Stomach (tissue), 9 donors: Measurements from ENCODE around the gene ITGA3. TPM values are rescaled to one million over a fixed set of nuclear protein-coding genes. Genes with fewer than 3 reads are reported as not detected.

ENCODE experiments used
- DNase-seq, 2 donors: peaks; one replicate each; pipeline versions ENCODE4 v3.0.0 to v3.0.0-alpha.2; 2013 to 2019
- H3K27ac ChIP-seq, 5 donors: fragments of 200-600 bp in 4 of 5; sonication (generic) in 4 of 5; one replicate each; pipeline ENCODE4 v1.5.1; 2013 to 2019; ENCODE audit warnings: mild to moderate bottlenecking in 1 of 5, moderate library complexity in 1 of 5
- H3K27me3 ChIP-seq, 3 donors: fragments of 200-600 bp; sonication (generic); one replicate each; pipeline ENCODE4 v1.5.1; 2017 to 2019; ENCODE audit warnings: mixed run types in 1 of 3
- H3K36me3 ChIP-seq, 4 donors: fragments of 200-600 bp; sonication (generic); 1 replicate in 3 of 4; 2 replicates in 1 of 4; pipeline ENCODE4 v1.5.1; 2016 to 2019
- H3K4me1 ChIP-seq, 4 donors: fragments of 200-600 bp; sonication (generic); one replicate each; pipeline ENCODE4 v1.5.1; 2016 to 2019
- H3K4me3 ChIP-seq, 4 donors: fragments of 200-600 bp; sonication (generic) in 3 of 4; one replicate each; pipeline ENCODE4 v1.5.1; 2016 to 2019; ENCODE audit warnings: mild to moderate bottlenecking in 1 of 4
- H3K9me3 ChIP-seq, 4 donors: fragments of 200-600 bp; sonication (generic); one replicate each; pipeline ENCODE4 v1.5.1; 2016 to 2019
- EP300 ChIP-seq: sonication (generic); formaldehyde crosslinking; IDR thresholded peaks from one replicate; pipeline ENCODE4 v1.6.1; 2017; ENCODE audit warnings: antibody characterized with exemption
- POLR2A ChIP-seq, 4 donors: fragments of 450-650 bp; IDR thresholded peaks; one replicate each; pipeline ENCODE4 v1.6.1; 2016; ENCODE audit warnings: antibody characterized with exemption in 4 of 4, control low read depth in 2 of 4, mild to moderate bottlenecking in 1 of 4, moderate library complexity in 1 of 4
- POLR2AphosphoS5 ChIP-seq, 3 donors: sonication (generic); formaldehyde crosslinking; IDR thresholded peaks; one replicate each; pipeline ENCODE4 v1.6.1; 2016; ENCODE audit warnings: antibody characterized with exemption in 3 of 3
- WGBS, 5 donors: extraction: QIAGEN DNeasy Blood & Tissue Kit in 3 of 5; methylation state at CpG; one replicate each; pipeline versions ENCODE4 v1.1.5 to v1.1.7; 2013 to 2018; 5-methylcytosine and 5-hydroxymethylcytosine counted together
- intact Hi-C: fragments of 100-400 bp; cut with DNase I; formaldehyde crosslinking; loops from one replicate; pipeline ENCODE4 v1.15.1; 2023; ENCODE audit warnings: low total_unique reads
- polyA plus RNA-seq, 3 donors: library from polyadenylated mRNA; stranded (reverse); fragments of 200-250 nt; gene quantifications; one replicate each; pipeline ENCODE4 v1.2.3, GENCODE V29; 2013
- total RNA-seq, 5 donors: library from RNA; depleted of rRNA; stranded (reverse); fragments of >200 nt; gene quantifications; one replicate each; pipeline versions ENCODE4 v1.1.0 to v1.2.3, GENCODE V29; 2014 to 2016
- TF ChIP-seq, protein P1 (sequence below), 7 experiments: fragments of 450-650 bp in 4 of 7; fragments of 200-600 bp in 3 of 7; sonication (generic) in 3 of 7; IDR thresholded peaks; one replicate each; pipeline ENCODE4 v1.5.1; 2016 to 2019; ENCODE audit warnings: antibody characterized with exemption in 7 of 7, control low read depth in 2 of 7, mild to moderate bottlenecking in 1 of 7
- donor health status: healthy with polysubstance abuse.
- donor health status: Bipolar disorder and iron deficiency.
- donor health status: healthy.

The ITGA3 gene
- total and polyA plus RNA-seq, 8 donors, result 6.9 to 698 (median 73.9) TPM

DNA sequence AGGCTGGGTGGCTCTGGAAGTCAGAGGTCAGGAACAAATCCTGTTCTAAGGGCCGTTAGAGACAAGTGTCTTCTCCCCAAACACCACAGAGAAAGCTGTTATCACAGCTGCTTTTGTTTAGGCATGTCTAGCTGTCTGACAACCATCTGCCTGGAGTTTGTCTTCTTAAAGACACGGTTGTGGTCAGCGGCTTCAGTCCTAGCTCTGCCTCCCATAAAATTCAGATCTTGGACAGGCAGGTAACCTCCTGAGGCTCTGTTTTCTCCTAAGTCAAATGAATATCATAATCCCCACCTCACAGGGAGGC lies 2.3 kb upstream of the ITGA3 start:
- intact Hi-C loops, result no loop called here
- no peak for DNase-seq
- WGBS, 5 donors, result 37 to 53% (median 48%) methylated on average over 3 of the region's 3 CpGs
- Histone ChIP-seq H3K4me1 (peaks cover 66 to 98% (median 81%) of the 10 kb centered on the region in 4 donors), H3K9me3 (no peaks in the 10 kb centered on the region), H3K36me3 (no peaks in the 10 kb centered on the region), H3K27ac (peak overlapping the region; percentile 1 to 97 (median 96)), H3K27me3 (peaks cover 0 to 12% (median 0%) of the 10 kb centered on the region in 3 donors), H3K4me3 (no peak overlapping the region)
- TF ChIP-seq EP300 (no peak), POLR2AphosphoS5 (IDR thresholded peaks at IDR 0.05) (no peak), POLR2A (IDR thresholded peaks at IDR 0.05) (no peak)
- TF ChIP-seq, protein P1, sequence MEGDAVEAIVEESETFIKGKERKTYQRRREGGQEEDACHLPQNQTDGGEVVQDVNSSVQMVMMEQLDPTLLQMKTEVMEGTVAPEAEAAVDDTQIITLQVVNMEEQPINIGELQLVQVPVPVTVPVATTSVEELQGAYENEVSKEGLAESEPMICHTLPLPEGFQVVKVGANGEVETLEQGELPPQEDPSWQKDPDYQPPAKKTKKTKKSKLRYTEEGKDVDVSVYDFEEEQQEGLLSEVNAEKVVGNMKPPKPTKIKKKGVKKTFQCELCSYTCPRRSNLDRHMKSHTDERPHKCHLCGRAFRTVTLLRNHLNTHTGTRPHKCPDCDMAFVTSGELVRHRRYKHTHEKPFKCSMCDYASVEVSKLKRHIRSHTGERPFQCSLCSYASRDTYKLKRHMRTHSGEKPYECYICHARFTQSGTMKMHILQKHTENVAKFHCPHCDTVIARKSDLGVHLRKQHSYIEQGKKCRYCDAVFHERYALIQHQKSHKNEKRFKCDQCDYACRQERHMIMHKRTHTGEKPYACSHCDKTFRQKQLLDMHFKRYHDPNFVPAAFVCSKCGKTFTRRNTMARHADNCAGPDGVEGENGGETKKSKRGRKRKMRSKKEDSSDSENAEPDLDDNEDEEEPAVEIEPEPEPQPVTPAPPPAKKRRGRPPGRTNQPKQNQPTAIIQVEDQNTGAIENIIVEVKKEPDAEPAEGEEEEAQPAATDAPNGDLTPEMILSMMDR (IDR thresholded peaks at IDR 0.05), result no peak

DNA sequence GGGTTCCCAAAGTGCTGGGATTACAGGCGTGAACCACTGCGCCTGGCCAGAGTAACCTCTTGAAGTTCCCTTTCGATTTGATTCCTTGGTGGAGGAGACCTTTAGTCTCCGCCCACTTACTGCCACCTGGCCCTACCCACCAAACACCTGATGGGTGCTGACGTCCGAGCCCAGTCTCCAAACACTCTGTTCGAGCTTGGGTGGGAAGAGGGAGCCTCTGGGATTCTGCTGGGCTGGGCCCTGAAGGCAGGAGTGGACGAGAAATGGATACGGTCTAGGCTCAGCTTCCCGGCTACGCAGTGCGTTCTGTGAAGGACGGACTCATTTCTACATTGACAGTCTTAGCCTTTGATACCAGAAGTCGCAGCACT lies 870 bp upstream of the ITGA3 start:
- peak overlapping the region; percentile 92 to 97 (median 96) for H3K27ac ChIP-seq
- DNase-seq, result peak; percentile 87 to 90
- TF ChIP-seq, protein P1 (IDR thresholded peaks at IDR 0.05), result no peak
- TF ChIP-seq POLR2A (IDR thresholded peaks at IDR 0.05) (peak in 2 of 4 donors; percentile 47 to 73), POLR2AphosphoS5 (IDR thresholded peaks at IDR 0.05) (peak; percentile 71 to 98 (median 97)), EP300 (no peak)
- WGBS, 5 donors, result 2 to 9% (median 8%) methylated on average over 14 of the region's 14 CpGs
- H3K36me3 ChIP-seq, result no peaks in the 10 kb centered on the region
- intact Hi-C loops, result no loop called here
- no peaks in the 10 kb centered on the region for H3K9me3 ChIP-seq
- H3K4me3 ChIP-seq, result peak overlapping the region; percentile 76 to 86 (median 84)
- peaks cover 0 to 12% (median 0%) of the 10 kb centered on the region in 3 donors for H3K27me3 ChIP-seq
- peaks cover 80 to 98% (median 92%) of the 10 kb centered on the region in 4 donors for H3K4me1 ChIP-seq

DNA sequence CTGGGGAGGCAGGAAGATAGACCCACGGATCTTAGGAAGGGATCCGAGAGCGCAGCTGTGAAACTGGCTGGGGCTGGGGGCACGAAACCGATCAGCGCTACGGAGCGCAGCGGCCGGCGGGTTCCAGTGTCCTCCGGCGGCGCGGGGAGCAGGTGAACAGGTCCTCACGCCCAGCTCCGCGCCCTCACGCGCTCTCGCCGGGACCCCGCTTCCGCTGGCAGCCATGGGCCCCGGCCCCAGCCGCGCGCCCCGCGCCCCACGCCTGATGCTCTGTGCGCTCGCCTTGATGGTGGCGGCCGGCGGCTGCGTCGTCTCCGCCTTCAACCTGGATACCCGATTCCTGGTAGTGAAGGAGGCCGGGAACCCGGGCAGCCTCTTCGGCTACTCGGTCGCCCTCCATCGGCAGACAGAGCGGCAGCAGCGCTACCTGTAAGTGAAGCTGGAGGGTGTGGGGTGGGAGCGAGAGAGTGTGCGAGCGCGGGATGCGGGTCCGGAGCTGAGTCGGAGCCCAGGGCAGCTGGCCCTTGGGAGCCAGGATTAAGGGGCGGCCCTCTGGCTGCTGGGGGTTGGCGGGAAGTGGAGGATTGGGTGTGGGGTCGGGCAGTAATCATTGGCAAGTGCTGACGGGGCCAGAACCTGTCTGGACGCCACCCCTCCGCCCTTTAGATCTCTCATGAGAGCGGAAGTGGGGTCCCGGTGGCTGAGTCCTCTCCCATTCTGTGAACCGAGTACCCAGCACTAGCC lies 479 bp downstream of the ITGA3 start:
- peak overlapping the region; percentile 92 to 97 (median 96) for H3K27ac ChIP-seq
- TF ChIP-seq POLR2A (IDR thresholded peaks at IDR 0.05) (no peak), EP300 (no peak), POLR2AphosphoS5 (IDR thresholded peaks at IDR 0.05) (peak in 2 of 3 donors; percentile 15 to 29)
- TF ChIP-seq, protein P1 (IDR thresholded peaks at IDR 0.05), result peak in 3 of 7 experiments; percentile 15 to 28 (median 27)
- no peaks in the 10 kb centered on the region for H3K9me3 ChIP-seq
- peak overlapping the region; percentile 76 to 86 (median 84) for H3K4me3 ChIP-seq
- intact Hi-C loops, result no loop called here
- no peaks in the 10 kb centered on the region for H3K36me3 ChIP-seq
- peaks cover 0 to 12% (median 0%) of the 10 kb centered on the region in 3 donors for H3K27me3 ChIP-seq
- DNase-seq, result peak; percentile 76 to 89
- WGBS, 5 donors, result 0 to 4% (median 1%) methylated on average over 17 to 64 of the region's 64 CpGs
- peaks cover 82 to 98% (median 93%) of the 10 kb centered on the region in 4 donors for H3K4me1 ChIP-seq

DNA sequence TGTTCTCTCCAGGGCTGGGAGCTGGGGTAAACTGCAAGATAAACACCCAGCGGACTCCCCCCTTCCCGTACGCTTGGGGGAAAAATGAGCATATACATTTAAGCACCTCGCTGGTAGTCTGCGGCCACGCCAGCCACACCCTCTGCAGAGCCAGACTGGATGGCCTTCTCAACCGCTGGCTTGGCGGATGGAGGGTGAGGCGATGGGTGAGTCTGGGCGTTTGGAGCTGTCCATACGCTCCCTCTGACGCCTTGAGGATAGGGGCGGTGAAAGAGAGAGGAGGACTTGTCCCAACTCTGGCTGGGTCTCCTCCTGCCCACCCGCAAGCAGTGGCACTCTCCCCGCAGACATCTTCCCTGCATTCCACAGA lies 1.0 kb downstream of the ITGA3 start:
- Histone ChIP-seq H3K4me1 (peaks cover 82 to 98% (median 93%) of the 10 kb centered on the region in 4 donors), H3K9me3 (no peaks in the 10 kb centered on the region), H3K27me3 (peaks cover 0 to 12% (median 0%) of the 10 kb centered on the region in 3 donors), H3K4me3 (peak overlapping the region; percentile 76 to 86 (median 84)), H3K27ac (peak overlapping the region; percentile 92 to 97 (median 96)), H3K36me3 (no peaks in the 10 kb centered on the region)
- WGBS, 5 donors, result 7 to 25% (median 13%) methylated on average over 6 to 15 of the region's 15 CpGs
- no peak for TF ChIP-seq POLR2A (IDR thresholded peaks at IDR 0.05)
- TF ChIP-seq POLR2AphosphoS5 (IDR thresholded peaks at IDR 0.05), result no peak
- TF ChIP-seq EP300, result no peak
- TF ChIP-seq, protein P1 (IDR thresholded peaks at IDR 0.05), result no peak
- peak; percentile 40 to 57 for DNase-seq
- intact Hi-C loops, result no loop called here
